Measurements from ENCODE around the gene KRTAP5-3.
"Not testable (repeated sequence)": the region's sequence is repeated elsewhere in the genome, so short reads cannot be mapped to it uniquely, and the experiment has no call there.

Gene KRTAP5-3

GRCh38 chr11:1575756-1576155, 32.5 kb downstream of the KRTAP5-3 start:
- not testable (repeated sequence) for DNase-seq

GRCh38 chr11:1574933-1575242, 33.4 kb downstream of the KRTAP5-3 start:
- no peak for DNase-seq

DNA sequence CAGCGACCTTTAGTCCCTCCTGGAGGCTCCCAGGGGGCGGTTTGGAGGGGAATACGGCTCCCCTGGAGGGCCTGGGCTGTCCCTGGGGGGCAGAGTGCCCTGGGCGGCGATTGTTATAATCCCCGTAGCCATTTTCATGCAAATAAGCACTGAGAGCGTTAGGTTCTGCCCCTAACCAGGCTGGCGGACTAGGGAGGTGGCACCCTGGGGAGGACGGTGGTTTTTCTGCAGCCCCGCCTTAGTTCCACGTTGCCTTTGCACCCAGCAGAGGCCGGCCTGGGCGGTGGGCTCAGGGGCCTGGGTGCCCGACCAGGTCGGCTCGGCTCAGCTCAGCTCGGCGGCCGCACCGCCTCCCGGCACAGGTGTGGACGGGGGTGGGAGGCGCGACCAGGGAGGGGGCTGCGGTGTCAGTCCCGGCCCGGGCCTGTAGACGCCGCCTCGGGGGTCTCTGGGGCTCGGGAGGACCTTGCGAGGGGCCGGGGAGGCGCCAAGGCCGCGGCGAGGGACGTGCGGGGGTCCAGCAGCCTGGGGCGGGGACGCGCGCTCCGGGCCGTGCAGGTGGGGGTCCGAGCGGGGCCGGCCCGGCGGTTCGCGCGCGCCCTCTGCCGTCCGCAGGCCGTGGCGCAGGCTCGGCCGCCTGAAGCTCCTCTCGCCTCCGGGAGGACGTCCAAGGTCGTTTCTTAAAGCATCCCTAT, 33.9 kb downstream of the KRTAP5-3 start:
- DNase-seq, result peak; percentile 49 to 55

GRCh38 chr11:1573903-1574237, 34.4 kb downstream of the KRTAP5-3 start:
- no peak for DNase-seq

GRCh38 chr11:1573077-1573902, 35.0 kb downstream of the KRTAP5-3 start:
- DNase-seq, result peak in 1 of 2 donors; percentile 31

GRCh38 chr11:1572197-1573076, 35.8 kb downstream of the KRTAP5-3 start, which contains the start of gene DUSP8:
Gene DUSP8, minus strand, starts transcription at chr11:1572271. Its CDS starts 6,445 bp downstream, at chr11:1565826.
- DNase-seq, result peak; percentile 96 to 97

DNA sequence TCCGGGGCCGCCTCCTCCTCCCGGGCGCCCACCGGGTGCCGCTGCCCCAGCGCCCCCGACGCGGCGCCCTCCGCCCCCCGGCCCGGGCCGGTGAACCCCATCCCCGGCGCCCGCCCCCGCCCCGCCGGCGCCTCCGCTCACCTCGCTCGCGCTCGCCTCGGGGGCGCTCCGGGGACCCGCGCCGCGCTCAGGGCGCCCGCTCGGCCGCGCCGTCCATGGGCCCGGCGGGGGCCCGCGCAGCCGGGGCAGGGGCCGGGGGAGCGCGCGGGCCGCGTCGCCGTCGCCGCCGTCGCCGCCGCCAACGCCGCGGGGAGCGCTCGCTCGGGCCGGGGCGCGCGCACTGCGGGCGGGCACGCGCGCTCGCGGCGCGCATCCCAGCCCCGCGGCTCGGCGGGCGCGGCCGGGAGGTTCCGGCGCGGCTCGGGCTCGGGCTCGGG, 36.5 kb downstream of the KRTAP5-3 start:
- no peak for DNase-seq

DNA sequence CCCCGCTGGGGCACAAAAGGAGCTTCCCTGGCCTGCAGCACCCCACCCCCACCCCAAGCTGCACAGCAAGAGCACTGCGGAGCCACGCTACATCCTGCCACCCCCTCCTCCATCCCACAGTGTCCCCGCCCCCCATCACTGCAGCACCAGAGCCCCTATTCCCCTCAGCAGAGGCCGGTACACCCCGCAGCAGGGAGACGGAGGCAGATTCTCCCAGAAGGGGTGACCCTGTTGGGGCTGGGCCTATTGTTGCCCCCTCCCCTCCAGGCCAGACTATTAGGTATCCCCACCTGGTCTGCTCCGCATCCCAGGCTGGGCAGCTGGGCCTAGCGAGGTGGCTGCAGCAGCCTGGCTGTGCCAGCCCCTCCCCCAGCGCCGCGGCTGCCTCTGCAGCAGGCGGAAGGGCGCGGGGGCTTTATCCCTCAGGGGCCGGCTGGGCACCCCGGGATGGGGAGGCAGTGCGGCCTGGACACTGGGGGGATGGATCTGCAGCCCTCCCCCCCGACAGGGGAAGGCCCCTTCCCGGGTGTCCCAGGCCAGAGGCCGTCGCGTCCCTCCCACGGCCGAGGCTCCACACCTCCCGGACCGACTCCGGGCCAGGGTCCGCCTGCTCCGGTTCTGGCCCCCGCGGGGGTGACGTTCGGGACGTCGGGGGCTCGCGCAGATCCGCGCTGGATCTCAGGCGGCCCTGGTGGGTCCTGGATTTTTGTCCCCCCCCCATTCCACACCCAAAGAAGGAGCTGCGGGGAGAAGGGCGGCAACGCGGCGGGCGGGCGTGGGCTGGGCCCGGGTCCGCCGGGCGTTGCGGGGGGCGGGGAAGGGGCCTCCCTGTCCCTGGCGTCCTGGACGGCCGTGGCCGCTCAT, 37.1 kb downstream of the KRTAP5-3 start:
- peak in 1 of 2 donors; percentile 38 for DNase-seq

DNA sequence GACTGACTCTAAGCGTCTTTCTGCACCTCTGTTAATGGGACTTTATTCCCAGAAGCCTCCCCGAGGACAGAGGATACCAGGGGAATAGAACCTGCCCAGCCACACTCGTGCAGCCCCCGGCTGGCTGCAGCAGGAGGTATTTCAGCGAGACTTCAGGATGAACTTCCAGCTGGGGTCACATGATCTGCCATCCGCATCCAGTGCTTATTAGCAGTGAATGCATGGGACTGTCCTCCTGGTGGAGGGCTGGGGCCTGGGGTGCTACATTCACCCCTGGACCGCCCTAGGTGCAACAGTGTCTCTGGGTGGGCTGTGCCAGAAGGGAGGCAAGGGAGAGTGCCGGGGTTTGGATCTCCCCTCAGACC, 37.8 kb downstream of the KRTAP5-3 start:
- no peak for DNase-seq

DNA sequence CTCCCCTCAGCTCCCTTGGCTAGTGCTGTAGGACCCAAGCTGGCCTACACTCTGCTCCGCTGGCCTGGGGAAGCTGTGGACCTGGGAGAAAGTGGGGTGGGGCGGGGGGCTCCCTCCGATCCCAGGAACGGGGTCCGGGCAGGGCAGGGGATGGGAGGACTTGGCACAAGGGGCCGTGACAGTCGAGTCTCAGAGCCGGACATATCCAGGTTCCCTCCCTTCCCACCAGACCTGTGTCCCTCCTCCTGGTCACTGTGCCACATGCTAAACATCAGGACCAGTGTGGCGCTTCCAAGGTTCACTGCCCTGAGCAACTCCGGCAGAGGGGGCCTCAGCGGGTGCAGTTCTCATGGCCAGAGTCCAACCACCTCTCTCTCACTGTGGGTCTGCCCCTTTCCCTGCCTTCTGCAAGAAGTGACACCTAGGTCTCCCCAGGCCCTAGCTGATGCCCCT, 38.2 kb downstream of the KRTAP5-3 start:
- no peak for DNase-seq

GRCh38 chr11:1569251-1569780, 38.9 kb downstream of the KRTAP5-3 start:
- no peak for DNase-seq

- no peak for DNase-seq
Observed at GRCh38 chr11:1568441-1568911, 39.8 kb downstream of the KRTAP5-3 start.

- no peak for DNase-seq
Observed at GRCh38 chr11:1567721-1568100, 40.6 kb downstream of the KRTAP5-3 start.

DNA sequence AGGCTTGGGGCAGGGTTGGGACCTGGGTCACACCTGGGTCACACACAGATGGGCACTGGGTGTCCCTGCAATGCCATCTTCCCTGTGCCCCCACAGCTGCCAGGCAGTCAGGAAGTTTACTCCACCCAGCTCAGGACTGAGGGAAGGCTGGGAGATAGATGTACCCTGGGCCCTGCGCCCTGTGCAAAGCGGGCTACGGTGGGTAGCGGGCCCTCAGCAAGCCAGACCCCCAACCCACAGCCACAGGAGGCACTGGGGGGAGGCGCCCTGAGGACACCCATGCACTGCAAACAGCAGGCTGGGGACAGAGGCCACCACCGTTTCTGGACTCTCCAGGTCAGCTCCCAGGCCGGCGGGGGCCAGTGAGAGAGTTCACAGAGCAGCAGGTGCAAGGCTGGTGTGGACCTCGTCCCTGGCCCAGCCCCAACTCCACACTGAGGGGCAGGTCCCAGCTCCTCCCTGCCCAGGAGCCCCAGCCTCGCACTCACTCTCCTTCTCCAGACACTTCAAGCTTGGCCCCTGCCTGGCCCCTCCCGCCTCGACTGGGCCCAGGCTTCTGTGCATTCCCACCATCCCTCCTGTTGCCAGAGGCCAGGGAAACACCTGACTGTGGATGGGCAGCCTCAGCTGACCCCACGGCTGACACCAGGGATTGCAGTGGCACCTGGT, 41.1 kb downstream of the KRTAP5-3 start:
- no peak for DNase-seq

GRCh38 chr11:1566381-1567051, 41.7 kb downstream of the KRTAP5-3 start:
- no peak for DNase-seq

- no peak for DNase-seq
Observed at GRCh38 chr11:1565904-1566247, 42.4 kb downstream of the KRTAP5-3 start.

DNA sequence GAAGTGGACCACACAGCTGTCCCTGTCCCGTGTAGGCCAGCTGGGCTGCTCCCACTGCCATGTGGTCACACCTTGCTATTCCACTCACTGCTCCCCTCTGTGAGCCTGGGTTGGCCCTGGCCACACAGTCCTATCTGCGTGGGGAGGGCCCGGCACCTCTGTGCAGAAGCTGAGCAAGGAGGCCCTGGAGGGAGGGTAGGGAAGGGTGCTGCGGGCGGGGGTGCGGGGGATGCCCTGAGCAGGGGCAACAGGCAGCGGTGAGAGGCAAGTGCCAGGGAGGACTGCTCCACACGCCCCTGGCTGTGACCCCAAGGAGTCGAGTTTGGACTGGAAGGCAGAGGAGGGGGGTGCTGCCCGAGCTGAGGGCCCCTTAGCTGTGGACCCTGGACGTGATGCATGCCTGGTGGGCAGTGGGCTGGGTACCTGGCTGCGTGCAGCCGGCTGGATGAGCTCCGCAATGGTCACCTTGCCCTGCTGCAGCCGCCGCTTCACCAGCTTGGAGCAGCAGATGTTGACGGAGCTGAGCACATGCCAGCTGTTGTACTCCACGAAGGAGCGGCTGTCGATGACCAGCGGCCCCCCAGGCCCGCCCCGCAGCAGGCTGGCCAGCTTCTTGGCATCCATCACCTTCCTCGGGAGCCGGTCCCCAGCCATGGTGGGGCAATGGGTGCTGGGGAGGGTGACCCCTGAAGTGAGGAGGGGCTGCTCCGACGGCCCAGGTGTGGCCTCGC, 42.9 kb downstream of the KRTAP5-3 start:
- no peak for DNase-seq

GRCh38 chr11:1564535-1565172, 43.6 kb downstream of the KRTAP5-3 start:
- no peak for DNase-seq

- no peak for DNase-seq
Observed at GRCh38 chr11:1563697-1564534, 44.3 kb downstream of the KRTAP5-3 start.
